ENCODE data around the gene EML6.
"Not testable (repeated sequence)": the region's sequence is repeated elsewhere in the genome, so short reads cannot be mapped to it uniquely, and the experiment has no call there.

EML6 gene

DNA sequence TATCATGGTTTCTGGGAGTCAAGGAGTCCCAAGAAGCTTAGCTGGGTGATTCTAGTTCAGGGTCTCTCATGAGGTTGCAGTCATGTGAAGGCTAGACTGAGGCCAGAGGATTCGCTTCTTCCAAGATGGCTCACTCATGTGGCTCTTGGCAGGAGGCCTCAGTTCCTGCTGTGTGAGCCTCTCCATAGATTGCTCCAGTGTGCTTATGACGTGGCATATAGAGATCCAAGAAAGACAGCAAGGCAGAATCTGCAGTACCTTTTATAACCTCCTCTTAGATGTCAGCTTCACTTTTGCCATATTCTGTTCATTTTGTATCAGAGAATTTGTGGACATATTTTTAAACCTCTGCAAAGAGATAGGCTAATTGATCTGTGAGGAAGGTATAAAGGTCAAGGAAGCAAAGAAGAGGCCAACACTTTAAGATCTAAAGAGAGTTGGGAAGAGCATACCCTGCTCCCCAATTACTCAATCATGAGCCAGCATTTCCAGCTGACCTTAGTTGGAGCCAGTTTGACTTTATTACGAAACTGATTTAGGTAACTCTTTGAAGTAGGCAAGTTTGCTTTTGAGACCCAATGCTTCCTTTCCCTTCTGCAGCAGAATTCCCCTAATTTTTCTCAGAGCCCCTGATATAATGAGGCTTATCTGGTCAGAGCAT, 134.7 kb downstream of the EML6 start:
- peak; percentile 31 to 47 for DNase-seq

DNA sequence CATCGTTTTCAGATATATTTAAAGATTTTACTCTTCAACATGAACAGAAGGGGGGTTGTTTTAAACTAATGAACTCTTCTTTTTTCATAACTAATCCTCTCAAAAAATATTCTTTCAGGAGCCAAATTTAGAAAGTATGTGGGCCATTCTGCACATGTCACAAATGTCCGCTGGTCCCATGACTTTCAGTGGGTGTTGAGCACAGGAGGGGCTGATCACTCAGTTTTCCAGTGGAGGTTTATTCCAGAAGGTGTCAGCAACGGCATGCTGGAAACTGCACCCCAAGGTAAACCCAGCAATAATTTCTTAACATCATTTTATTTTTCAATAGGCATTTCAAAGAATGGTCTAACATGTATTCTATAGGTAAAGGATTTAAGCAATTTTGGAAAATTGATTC, 136.0 kb downstream of the EML6 start:
- DNase-seq, result no peak

DNA sequence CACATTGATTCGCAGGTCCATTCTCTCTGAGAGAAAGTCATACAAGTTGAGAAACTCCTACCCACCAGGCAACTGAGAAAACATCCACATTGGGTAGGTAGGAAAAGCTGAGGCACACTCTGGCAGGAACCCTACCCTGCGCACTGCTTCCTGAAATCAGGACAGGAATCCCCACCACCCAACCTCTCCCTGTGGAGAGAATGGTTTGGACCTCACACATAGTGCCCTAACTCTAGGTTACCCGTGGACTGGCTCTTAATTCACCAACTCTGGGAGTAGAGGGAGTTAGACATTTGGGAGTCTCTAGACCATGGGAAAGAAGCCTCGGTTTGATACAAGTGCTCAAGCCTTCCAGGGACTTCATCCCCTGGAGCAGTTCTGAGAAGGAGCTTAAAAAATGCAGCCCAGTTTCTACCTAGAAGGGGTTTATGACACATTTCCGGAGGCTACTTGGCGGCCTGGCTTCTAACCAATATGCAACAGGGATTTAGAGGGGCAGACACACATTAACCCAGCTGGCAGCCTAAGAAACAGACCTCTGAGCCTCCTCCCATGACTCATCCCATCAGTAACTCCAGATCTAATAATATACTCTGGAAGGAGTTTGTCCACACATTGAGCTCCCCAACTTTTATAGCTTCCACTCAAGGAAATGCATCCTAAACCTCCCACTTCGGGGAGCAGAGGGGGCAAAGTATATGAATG, 136.7 kb downstream of the EML6 start:
- DNase-seq, result no peak

DNA sequence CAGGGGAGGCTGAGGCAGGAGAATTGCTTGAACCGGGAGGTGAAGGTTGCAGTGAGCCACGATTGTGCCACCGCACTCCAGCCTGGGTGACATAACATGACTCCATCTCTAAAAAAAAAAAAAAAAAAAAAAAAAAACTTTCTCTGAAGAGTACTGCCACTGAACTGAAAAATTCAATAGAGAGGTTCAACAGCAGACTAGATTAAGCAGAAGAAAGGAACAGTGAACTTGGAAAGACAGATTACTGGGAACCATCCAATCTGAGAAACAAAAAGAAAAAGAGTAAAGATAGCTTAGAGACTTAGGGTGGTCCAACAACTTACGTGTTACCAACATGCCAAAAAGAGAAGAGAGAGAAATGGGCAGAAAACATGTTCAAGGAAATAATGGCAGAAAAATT, 138.8 kb downstream of the EML6 start:
- no peak for DNase-seq

DNA sequence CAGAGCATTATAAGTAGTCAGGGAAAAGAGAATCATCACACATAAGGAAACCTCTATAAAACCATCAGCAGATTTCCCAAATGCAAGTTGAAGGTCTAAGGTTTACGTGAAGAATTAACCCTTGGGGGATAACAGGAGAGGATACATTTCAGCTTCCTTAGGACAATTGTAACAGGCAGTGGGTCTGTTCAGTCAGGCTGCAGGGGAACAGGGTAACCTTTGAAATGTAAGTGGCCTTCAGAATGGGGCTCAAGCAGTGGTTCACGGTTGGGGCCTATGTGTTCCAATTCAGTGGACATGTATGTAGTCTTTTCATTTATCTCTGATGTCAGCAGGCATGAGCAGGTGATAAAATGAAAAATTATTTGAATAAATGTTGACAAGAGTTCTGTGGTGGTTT, 139.3 kb downstream of the EML6 start:
- DNase-seq, result no peak

DNA sequence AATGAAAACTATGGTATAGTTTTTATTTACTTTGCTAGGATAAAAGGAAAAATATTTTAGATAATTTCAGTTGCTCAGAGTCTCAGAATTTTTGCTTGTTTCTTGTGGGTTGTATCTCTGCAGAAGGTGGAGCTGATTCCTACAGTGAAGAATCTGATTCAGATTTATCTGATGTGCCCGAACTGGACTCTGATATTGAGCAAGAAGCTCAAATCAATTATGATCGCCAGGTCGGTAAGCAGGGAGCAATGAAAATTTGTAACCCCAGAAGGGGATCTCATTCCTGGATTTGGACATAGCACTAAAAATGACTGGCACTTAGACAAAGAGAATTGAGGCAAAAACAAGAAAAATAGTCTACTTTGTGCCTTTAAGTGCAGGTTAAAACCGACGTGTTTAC, 140.2 kb downstream of the EML6 start:
- DNase-seq, result no peak

DNA sequence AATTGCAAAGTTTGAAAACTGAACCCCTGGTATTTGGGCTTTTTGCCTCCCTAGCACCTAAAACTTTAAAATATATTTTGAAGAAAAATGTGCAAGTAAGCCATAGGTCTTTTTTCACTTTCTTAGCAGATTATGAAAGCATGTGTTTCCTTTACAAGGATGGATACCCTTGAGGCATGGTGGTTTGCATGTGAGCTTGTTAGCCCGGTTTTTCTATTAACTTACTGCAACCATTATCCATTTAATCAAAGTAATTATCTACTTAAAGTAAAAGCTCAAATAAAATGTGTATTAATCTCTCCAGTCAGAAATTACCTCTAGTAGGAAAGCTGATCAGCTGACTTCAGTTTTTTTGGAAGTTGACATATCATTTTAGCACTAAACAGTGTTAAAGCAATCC, 140.6 kb downstream of the EML6 start:
- DNase-seq, result no peak

DNA sequence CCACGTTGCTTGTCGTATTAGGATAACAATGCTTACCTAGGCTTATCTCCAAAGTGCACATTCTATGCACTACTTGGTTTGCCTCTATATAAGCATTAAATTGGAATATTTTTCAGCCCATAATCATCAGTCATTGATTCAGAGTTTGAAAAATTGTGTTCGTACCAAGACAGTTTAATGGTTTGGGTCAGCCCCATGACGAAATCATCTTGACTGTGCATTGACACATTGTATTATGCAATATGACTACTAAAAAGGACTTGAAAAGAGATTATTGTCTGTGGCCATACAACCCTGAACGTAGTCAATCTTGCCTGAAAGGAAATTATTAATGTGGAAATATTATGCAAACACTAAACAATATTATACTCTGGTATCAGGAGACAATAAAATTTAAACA, 141.3 kb downstream of the EML6 start:
- DNase-seq, result peak; percentile 47 to 57

DNA sequence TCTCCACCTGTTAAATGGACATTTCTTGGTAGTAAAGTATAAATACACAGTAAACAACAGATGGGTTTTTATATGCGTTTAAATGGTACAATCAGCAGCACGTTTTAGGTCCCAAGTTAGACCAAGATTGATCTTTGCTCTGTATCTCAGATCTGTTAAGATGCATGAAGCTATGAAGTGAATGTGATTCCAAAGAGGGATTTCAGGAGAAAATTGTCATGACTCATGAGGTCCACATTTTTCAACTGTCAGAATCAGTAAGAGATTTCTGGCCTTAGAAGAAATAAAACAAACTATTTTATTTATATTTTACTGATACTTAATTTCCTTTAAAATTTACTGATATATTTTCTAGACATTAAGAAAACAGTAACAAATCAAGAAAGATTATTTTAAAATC, 142.7 kb downstream of the EML6 start:
- DNase-seq, result no peak

DNA sequence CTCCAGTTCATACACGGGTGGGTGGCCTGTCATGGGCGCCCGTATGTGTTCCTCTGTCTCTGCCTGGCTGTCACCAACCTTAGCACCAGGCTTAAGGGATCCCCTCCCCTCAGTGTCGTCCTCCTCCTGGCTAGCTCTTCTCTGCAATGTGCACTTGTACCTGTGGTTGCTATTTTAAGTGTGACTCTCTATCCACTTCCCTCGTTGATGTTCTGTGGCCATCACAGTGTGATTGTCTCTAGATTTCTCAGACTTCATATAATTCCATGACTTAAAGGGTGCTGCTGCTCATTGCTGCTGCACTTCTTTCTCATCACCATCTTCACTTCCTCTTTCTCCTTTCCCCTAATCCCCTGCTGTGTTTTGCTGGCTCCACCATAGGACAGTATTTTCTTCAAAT, 143.4 kb downstream of the EML6 start:
- peak; percentile 3 to 21 for DNase-seq

DNA sequence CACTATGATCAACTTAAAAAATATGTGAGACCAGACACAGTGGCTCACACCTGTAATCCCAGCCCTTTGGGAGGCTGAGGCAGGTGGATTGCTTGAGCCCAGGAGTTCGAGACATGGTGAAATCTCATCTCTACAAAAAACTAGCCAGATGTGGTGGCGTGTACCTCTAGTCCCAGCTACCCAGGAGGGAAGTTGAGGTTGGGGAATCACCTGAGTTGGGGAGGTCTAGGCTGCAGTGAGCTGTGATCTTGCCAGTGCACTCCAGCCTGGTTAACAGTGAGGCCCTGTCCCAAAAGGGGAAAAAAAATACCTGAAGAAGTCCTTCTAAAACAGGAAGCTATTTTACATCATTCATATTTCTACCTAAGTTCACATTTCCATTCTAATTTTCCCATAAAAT, 144.0 kb downstream of the EML6 start:
- DNase-seq, result no peak

DNA sequence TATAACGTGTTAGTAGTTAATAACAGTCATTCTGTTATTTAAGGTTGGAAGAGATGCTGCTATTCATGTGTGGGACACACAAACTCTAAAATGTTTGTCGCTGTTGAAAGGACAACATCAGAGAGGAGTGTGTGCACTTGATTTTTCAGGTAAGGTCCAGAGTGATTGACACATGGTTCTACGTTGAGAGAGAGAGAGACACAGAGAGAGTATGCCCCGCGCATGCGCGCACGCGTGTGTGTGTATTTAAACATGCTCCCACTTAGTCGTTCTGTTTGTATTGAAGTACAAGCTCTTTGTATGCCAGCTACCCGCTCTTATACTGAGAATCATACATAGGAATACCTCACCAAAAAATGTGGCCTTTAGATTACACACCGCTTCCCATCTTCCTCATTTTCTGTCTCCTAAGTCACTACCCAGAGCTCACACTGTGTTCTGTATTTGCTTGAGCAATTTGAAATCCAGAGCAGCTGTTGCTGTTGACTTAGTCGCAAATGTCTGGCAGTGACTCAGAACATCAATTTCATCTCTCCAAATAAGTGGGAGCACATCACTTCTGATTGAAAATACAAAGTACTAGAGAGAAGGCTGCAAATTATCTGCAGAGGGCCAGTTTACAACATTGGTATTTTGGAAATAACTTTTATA, 148.1 kb downstream of the EML6 start:
- no peak for DNase-seq

DNA sequence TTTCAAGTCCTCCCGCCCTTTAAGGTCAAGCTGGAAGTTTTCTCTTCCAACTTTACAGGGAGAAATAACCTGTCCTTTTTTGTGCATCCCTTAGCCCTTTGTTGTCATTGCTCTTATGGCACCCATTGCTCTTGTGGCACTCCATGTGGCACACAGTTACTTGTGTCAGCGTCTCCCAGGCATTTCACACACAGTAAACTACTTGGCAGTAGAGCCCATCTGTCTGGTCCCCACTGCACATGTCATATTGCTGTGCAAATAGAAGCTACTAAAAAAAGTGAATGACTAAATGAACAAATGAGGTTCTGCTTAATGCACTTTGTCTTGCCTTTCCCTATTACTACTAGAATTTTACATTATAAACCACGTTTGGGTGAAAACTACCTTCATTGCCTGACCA, 149.3 kb downstream of the EML6 start:
- DNase-seq, result no peak

DNA sequence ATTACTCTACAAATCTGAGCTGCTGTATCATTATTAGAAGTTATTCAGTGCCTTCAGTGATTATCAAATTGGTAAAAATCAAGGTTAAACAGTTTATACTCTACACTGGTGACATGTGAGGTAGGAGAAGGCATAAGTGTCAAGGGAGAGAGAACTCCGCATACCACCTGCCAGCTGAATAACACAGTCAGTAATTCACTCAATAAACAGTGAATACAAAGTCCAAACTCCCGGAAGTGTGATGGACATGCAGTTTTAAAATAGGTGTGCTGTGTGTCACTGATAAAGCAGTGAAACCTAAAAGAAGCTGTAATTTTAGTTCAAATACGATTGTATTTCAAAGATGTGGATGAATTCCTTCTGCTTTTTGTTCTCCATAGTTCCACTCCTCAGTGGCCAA, 149.8 kb downstream of the EML6 start:
- not testable (repeated sequence) for DNase-seq

DNA sequence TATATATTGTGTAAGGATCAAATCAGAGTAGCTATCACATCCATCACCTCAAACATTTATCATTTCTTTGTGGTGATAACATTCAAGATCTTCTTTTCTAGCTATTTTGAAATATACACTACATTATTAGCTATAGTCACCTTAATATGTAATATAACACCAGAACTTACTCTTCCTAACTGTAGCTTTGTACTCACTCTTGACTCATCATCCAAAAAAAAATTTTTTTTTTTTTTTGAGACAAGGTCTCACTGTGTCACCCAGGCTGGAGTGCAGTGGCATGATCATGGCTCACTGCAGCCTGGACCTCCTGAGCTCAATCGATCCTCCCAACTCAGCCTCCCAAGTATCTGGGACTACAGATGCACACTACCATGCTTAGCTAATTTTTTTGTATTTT, 153.3 kb downstream of the EML6 start:
- no peak for DNase-seq

DNA sequence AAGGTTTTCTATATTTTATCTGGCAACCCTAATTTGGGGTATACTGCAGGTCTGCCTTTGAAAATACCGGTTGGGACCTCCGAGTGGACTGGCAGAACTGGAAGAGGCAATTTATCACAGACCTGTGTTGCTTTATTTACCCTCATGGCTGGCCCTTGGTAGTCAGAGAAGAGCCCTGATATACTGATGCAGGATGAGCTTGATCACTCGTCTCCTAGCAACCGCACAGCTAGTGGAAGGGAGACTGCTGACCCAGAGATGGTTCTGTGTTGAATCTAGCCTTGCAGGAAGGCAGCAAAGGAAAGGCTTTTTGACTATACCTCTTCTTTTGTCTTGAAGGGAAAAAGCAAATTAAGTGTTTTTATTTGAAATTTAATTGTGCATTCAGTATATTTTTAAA, 154.7 kb downstream of the EML6 start:
- no peak for DNase-seq

DNA sequence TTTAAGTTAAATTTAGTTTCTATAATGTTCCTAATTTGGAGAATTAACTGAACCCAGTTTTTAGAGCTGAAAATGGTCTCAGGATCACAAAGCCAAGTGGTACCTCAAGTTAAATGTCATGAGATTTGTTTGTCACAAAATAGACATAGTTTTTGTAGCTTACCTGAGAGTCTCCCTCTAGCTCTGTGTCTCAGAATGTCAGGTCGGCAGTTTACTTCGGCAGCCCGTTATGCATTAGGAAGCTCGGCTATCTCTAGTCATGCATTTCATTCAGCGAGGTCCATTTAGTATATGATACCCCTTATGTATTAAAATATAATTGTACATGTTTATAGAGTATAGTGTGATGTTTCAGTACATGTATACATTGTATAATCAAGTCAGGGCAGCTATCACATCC, 155.6 kb downstream of the EML6 start:
- DNase-seq, result no peak

DNA sequence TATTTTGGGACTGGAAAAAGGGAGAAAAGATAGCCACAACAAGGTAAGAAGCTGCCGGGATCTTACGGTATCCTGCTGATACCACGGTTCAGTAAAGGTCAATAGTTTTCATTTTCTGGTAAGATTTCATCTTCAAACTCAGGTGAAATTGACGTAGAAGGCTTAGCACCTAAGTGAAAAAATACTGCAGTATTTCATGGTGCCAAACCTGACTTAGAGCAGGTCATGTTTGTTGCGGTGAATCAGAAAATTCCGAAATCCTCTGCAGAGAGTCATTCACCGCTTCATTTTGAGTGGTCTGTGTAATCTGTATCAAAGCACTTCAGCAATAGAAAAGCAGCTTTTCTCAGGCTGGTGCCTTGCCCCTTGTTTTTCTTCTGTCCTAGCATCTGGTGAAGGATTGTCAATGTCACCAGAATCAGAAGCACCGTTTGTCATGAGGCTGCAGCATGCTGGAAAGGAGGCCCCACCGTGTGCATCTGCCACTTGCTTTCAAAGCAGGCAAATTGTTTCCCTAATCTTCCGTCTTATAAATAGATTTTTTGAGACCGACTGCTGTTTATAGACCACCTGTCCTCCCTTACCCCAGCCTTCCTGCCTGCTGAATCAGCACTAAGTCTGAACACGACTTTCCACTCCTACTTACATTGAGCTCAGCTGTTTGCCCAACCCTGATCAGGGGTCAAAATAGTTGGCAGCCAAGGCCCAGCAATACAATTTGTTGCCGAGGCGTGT, 156.3 kb downstream of the EML6 start:
- DNase-seq, result no peak

DNA sequence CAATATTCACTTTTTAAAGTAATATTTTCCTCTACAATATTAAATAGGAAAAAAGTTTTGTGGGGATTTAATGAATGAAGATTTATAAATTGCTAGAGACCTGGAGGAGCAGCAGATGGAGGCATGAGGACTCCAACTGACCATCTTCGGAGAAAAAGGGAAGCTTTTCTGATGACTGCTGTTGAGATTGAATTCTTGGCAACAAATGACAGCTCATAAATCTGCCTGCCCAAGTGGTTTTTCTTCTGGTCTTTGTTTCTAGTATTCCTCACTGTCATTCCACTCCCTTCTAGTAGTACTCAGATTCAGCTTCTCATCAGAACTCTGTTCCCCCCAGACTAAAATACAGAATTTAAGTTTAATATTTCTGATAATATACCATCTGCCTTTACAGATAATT, 157.0 kb downstream of the EML6 start:
- no peak for DNase-seq

DNA sequence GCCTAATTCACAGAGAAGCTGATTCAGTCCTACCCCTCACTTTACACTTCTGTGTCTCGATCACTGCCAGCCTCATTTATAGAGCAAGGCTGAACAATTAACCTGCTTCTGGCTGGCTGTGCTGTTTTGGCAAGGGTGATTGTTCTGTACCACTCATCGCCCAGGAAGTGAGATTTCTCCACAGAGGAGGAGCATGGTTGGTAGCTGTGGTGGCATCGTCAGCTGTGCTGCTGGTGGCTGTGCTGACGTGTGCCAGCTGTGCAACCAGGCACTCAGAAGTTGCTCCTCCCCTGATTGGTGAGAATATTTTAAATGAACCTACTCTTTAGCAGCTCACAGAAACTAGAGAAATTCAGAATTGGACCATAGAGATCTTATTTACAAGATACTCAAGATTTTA, 158.3 kb downstream of the EML6 start:
- DNase-seq, result no peak

DNA sequence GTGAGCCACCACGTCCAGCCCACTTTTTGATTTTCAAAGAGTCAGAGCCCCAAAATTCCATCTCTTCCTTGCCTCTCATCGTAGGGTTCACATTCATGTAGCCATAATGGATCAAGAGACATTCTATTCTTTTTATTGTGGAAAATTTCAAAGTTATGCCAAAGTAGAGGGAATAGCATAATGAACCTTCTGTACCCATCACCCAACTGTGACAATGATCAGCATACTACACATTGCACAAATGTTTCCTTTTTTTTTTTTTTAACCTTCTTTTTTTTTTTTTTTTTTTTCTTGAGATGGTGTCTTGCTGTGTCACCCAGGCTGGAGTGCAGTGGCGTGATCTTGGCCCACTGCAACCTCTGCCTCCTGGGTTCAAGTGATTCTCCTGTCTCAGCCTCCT, 162.4 kb downstream of the EML6 start:
- no peak for DNase-seq

DNA sequence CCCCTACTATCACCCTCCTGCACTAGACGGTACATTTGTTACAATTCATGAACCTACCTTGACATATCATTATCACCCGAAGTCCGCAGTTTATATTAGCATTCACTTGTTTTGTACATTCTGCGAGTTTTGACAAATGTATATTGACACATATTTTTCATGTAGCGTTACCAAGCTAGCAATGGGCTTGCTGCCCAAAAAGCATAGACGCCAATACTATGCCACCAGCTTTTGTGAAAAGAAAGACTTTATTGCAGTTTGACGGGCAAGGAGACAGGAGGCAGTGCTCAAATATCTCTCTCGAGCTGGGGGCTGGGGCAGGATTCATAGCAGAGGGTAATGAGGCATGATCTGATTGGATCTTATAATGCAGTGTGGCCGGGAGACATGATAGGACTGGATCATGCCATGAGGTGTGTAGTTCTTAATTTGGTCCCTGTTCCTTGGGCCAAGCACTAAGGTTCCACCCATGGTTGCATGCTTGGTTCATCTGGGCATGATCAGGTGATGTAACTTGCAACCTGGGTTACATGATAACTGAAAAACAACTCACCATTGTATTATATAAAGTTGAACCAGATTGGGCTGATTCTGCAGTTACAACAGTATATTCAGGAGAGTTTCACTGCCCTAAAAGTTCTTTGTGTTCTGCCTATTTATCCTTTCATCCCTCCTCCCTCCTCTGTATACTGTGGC, 164.5 kb downstream of the EML6 start:
- no peak for DNase-seq

DNA sequence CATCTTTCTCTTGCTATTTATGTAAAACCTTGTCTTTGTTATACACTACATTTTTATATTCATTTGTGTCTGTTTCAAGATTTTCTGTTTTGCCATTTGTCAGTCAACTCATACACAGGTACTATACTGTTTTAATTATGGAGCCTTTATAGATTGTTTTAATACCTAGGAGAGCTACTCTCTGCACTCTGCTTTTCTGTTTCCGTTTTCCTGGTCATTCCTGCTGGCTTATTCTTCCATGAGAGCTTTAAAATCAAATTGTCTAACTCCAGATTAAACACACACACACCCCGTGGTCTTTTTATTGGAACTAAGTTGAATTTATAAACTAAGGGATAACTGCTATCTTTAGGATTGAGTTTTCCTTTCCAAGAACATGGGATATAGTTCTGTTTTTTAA, 165.6 kb downstream of the EML6 start:
- no peak for DNase-seq

All from AML-193 (cell line).